GM11168 (cell line): Measurements from ENCODE around the gene TAB2.

Experiments used
- in situ Hi-C: fragments of 300-500 bp; cut with MboI; formaldehyde crosslinking; loops from one replicate; pipeline ENCODE4 v1.12.0; 2022; ENCODE audit warnings: low sequenced_read_pairs; ENCODE audit not compliant: unreplicated experiment

Gene TAB2

GRCh38 chr6:149362289-149362688 is 44.8 kb downstream of the TAB2 start:
- in situ Hi-C loops: no loop called here

- in situ Hi-C loops: no loop called here
Observed at GRCh38 chr6:149363154-149363553, 45.6 kb downstream of the TAB2 start.

- in situ Hi-C loops: no loop called here
Observed at GRCh38 chr6:149364557-149364956, 47.0 kb downstream of the TAB2 start.

- in situ Hi-C loops: no loop called here
Observed at GRCh38 chr6:149365197-149365596, 47.7 kb downstream of the TAB2 start.

GRCh38 chr6:149366267-149366921 is 48.9 kb downstream of the TAB2 start:
- in situ Hi-C loops: no loop called here

- in situ Hi-C loops: no loop called here
Observed at GRCh38 chr6:149368065-149368464, 50.6 kb downstream of the TAB2 start.

- in situ Hi-C loops: no loop called here
Observed at GRCh38 chr6:149371154-149371553, 53.6 kb downstream of the TAB2 start.

- in situ Hi-C loops: no loop called here
Observed at GRCh38 chr6:149372062-149372461, 54.5 kb downstream of the TAB2 start.

- in situ Hi-C loops: no loop called here
Observed at GRCh38 chr6:149373511-149373910, 56.0 kb downstream of the TAB2 start.

- in situ Hi-C loops: no loop called here
Observed at GRCh38 chr6:149379977-149380376, 62.5 kb downstream of the TAB2 start.

- in situ Hi-C loops: no loop called here
Observed at GRCh38 chr6:149380523-149380922, 63.0 kb downstream of the TAB2 start.

GRCh38 chr6:149383371-149383770 is 65.9 kb downstream of the TAB2 start:
- in situ Hi-C loops: no loop called here

GRCh38 chr6:149384464-149384863 is 67.0 kb downstream of the TAB2 start:
- in situ Hi-C loops: no loop called here

- in situ Hi-C loops: no loop called here
Observed at GRCh38 chr6:149385998-149386646, 68.6 kb downstream of the TAB2 start.

GRCh38 chr6:149387779-149388512 is 70.4 kb downstream of the TAB2 start:
- in situ Hi-C loops: no loop called here

- in situ Hi-C loops: no loop called here
Observed at GRCh38 chr6:149389509-149390297, 72.2 kb downstream of the TAB2 start.

GRCh38 chr6:149392093-149392492 is 74.6 kb downstream of the TAB2 start:
- in situ Hi-C loops: no loop called here

- in situ Hi-C loops: no loop called here
Observed at GRCh38 chr6:149392535-149392934, 75.0 kb downstream of the TAB2 start.

- in situ Hi-C loops: no loop called here
Observed at GRCh38 chr6:149393002-149393679, 75.6 kb downstream of the TAB2 start.

- in situ Hi-C loops: no loop called here
Observed at GRCh38 chr6:149395185-149395584, 77.7 kb downstream of the TAB2 start.
